Kidney (tissue), 14 donors: ENCODE results near the gene KY. TPM values are rescaled to one million over a fixed set of nuclear protein-coding genes. Genes with fewer than 3 reads are reported as not detected.
A peak's percentile ranks its signal among the peaks of the same experiment; 100 is the strongest.

Experiments used
- DNase-seq, 5 donors: peaks; one replicate each; pipeline ENCODE4 v3.0.0-alpha.2; 2013 to 2020
- FAIRE-seq: peaks from 2 replicates; lab custom pipeline; 2012; peaks lifted over from hg19 to GRCh38; lab: Jason Lieb, UNC
- H3K27ac ChIP-seq, 2 donors: one replicate each; pipeline ENCODE4 v1.7.0; 2013; ENCODE audit warnings: low read depth in 2 of 2, low read length in 2 of 2, inconsistent platforms in 1 of 2
- H3K27me3 ChIP-seq: one replicate; pipeline ENCODE4 v1.7.1; 2013; ENCODE audit warnings: low read length, inconsistent platforms; ENCODE audit not compliant: control insufficient read depth, insufficient read depth
- H3K36me3 ChIP-seq, 3 donors: one replicate each; pipeline versions ENCODE4 v1.7.0 to v1.7.1; 2013; ENCODE audit warnings: low read length in 3 of 3, control low read depth in 1 of 3, inconsistent platforms in 1 of 3; ENCODE audit not compliant: insufficient read depth in 3 of 3, control insufficient read depth in 2 of 3
- H3K4me1 ChIP-seq, 3 donors: one replicate each; pipeline versions ENCODE4 v1.7.0 to v1.7.1; 2013; ENCODE audit warnings: low read length in 3 of 3, inconsistent platforms in 1 of 3, low read depth in 1 of 3; ENCODE audit not compliant: control insufficient read depth in 2 of 3, insufficient read depth in 2 of 3
- H3K4me3 ChIP-seq, 3 donors: one replicate each; pipeline versions ENCODE4 v1.7.0 to v1.8.1; 2013; ENCODE audit warnings: low read length in 3 of 3, control low read depth in 1 of 3, inconsistent platforms in 1 of 3
- H3K9ac ChIP-seq, 3 donors: one replicate each; pipeline versions ENCODE4 v1.7.0 to v1.7.1; 2013; ENCODE audit warnings: low read length in 3 of 3, control low read depth in 1 of 3, inconsistent platforms in 1 of 3
- H3K9me3 ChIP-seq, 3 donors: one replicate each; pipeline versions ENCODE4 v1.7.0 to v1.7.1; 2013; ENCODE audit warnings: low read length in 3 of 3, control low read depth in 1 of 3, inconsistent platforms in 1 of 3; ENCODE audit not compliant: control insufficient read depth in 2 of 3, insufficient read depth in 1 of 3
- CTCF ChIP-seq: IDR thresholded peaks from 3 replicates; pipeline ENCODE4 v1.5.1; 2012; ENCODE audit warnings: mild to moderate bottlenecking, moderate library complexity, borderline replicate concordance; ENCODE audit not compliant: insufficient read depth; ENCODE audit errors: extremely low read depth
- intact Hi-C: fragments of 100-400 bp; cut with DNase I; formaldehyde crosslinking; loops from one replicate; pipeline ENCODE4 v1.11.1; 2022
- polyA plus RNA-seq: library from polyadenylated mRNA; stranded (reverse); fragments of 350-450 nt; fragmentation: Illumina TruSeq; extraction: RNeasy Lipid Tissue Mini Kit (QIAGEN cat#74804); gene quantifications from one replicate; pipeline ENCODE4 v1.2.3, GENCODE V29; 2014; ENCODE audit warnings: low read depth, low replicate concordance; ENCODE audit not compliant: insufficient read depth
- total RNA-seq: library from RNA; stranded (reverse); fragmentation: NEBNext Ultra II Directional; extraction: Animal tissue kit (Norgen Biotek cat#: 25700); gene quantifications from one replicate; pipeline ENCODE4 v1.2.1, GENCODE V29; 2021
- donor health status: control.
- donor health status: control.
- donor health status: control.
- donor health status: control.
- donor health status: control.
- donor health status: DM: yes; HTN: yes; CAD: no.
- donor health status: Normal renal cell carcinoma (clear cell type).

The KY gene
- total and polyA plus RNA-seq, 2 donors from 2014 or later: 0.50 to 0.69 TPM

- Histone ChIP-seq H3K4me1 (no peaks in the 10 kb centered on the region), H3K27ac (no peak overlapping the region)
- intact Hi-C loops: no loop called here
Measured at GRCh38 chr3:134677196-134677986, 26.6 kb upstream of the KY start.

GRCh38 chr3:134675726-134676256 is 25.0 kb upstream of the KY start:
- no peak overlapping the region for H3K27ac ChIP-seq
- FAIRE-seq (no peak), DNase-seq (no peak)
- no peak overlapping the region for H3K9ac ChIP-seq
- no peaks in the 10 kb centered on the region for H3K27me3 ChIP-seq
- intact Hi-C loops: no loop called here
- no peak for TF ChIP-seq CTCF
- H3K4me3 ChIP-seq: no peak overlapping the region
- H3K9me3 ChIP-seq: peaks cover 0 to 10% (median 0%) of the 10 kb centered on the region in 3 donors
- H3K4me1 ChIP-seq: no peaks in the 10 kb centered on the region
- H3K36me3 ChIP-seq: no peaks in the 10 kb centered on the region

More at GRCh38 chr3:134677196-134677986, 26.6 kb upstream of the KY start:
- Histone ChIP-seq H3K36me3 (no peaks in the 10 kb centered on the region), H3K4me3 (no peak overlapping the region), H3K9ac (no peak overlapping the region), H3K9me3 (peaks cover 0 to 10% (median 0%) of the 10 kb centered on the region in 3 donors), H3K27me3 (no peaks in the 10 kb centered on the region)
- no peak for DNase-seq
- TF ChIP-seq CTCF: peak; percentile 40
- no peak for FAIRE-seq

- intact Hi-C loops: no loop called here
- DNase-seq: no peak
Measured at GRCh38 chr3:134672571-134672970, 21.7 kb upstream of the KY start.

More at GRCh38 chr3:134672571-134672970, 21.7 kb upstream of the KY start:
- peaks cover 0 to 10% (median 0%) of the 10 kb centered on the region in 3 donors for H3K9me3 ChIP-seq
- no peak overlapping the region for H3K9ac ChIP-seq
- no peaks in the 10 kb centered on the region for H3K27me3 ChIP-seq
- no peak for FAIRE-seq
- no peak overlapping the region for H3K4me3 ChIP-seq
- no peak overlapping the region for H3K27ac ChIP-seq
- peaks cover 0 to 1% (median 0%) of the 10 kb centered on the region in 3 donors for H3K4me1 ChIP-seq
- no peak for TF ChIP-seq CTCF
- H3K36me3 ChIP-seq: no peaks in the 10 kb centered on the region
